ENCODE measurements around the gene VPS29. TPM values are rescaled to one million over a fixed set of nuclear protein-coding genes. Genes with fewer than 3 reads are reported as not detected.

VPS29 gene
- polyA plus RNA-seq, 1 donor from 2014 or later = 222 TPM

DNA sequence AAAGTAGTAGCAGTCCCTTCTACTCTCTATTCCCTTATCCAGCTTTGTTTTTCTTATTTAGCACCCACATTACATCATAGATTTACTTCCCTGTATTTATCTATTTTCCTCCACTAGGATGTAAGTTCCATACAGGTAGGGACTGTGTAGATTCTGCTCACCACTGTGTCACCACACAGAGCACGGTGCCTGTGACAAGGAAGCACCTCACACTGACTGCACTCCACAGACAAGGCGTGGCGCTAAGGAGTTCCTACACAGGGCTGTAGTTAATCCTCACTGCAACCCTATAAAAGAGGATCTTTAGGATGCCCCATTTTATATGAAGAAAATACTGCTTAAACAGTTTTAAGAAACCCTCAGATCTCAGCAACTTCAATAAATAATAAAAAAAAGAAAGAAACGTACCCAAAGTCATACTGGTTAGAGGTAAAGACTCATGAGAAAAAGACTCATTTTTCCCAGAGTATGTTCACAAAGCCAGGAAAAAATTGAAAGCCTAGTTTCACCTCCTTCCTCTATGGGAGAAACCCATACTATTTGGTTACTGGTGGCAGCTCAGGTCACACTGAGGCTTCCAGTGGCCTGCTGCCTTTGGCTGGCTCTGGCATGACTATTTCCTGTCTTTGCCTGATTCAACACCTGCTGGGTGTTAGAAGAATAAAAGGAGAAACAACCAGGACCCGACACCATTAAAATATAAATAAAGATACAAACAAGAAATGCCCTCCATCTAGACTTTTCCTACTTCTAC is 37.1 kb upstream of the VPS29 start:
- Histone ChIP-seq H3K9me3 (ENCODE audit: low read length) (no peaks in the 10 kb centered on the region), H2AFZ (ENCODE audit: low read depth, low read length) (no peak overlapping the region), H3K36me3 (ENCODE audit: insufficient read depth, low read length) (no peaks in the 10 kb centered on the region), H3K27ac (ENCODE audit: low read length) (no peak overlapping the region), H3K79me2 (replicated peaks; ENCODE audit: insufficient read depth, low read length) (no peaks in the 10 kb centered on the region), H3K27me3 (ENCODE audit: insufficient read depth, low read depth, low read length) (no peaks in the 10 kb centered on the region), H4K20me1 (ENCODE audit: insufficient read depth) (no peaks in the 10 kb centered on the region), H3F3A (ENCODE audit: insufficient read depth, low read length, poor library complexity, severe bottlenecking) (no peaks in the 10 kb centered on the region), H3K9ac (ENCODE audit: low read length) (no peak overlapping the region), H3K4me2 (ENCODE audit: low read length) (no peak overlapping the region), H3K4me3 (ENCODE audit: low read length) (no peak overlapping the region), H3K9me2 (ENCODE audit: insufficient read depth, low read length) (no peaks in the 10 kb centered on the region)
- no peak for TF ChIP-seq TAF1 (IDR thresholded peaks at IDR 0.05; ENCODE audit: low read depth)
- TF ChIP-seq POLR2AphosphoS5 (IDR thresholded peaks at IDR 0.05) = no peak
- TF ChIP-seq EP300 (conservative IDR thresholded peaks at IDR 0.05; ENCODE audit: poor library complexity, severe bottlenecking) = no peak
- TF ChIP-seq RAD21 (conservative IDR thresholded peaks at IDR 0.05) = no peak
- no peak for TF ChIP-seq EZH2 (IDR thresholded peaks at IDR 0.05; ENCODE audit: borderline replicate concordance, insufficient read depth, low read length, poor library complexity, severe bottlenecking)
- TF ChIP-seq, protein P1, sequence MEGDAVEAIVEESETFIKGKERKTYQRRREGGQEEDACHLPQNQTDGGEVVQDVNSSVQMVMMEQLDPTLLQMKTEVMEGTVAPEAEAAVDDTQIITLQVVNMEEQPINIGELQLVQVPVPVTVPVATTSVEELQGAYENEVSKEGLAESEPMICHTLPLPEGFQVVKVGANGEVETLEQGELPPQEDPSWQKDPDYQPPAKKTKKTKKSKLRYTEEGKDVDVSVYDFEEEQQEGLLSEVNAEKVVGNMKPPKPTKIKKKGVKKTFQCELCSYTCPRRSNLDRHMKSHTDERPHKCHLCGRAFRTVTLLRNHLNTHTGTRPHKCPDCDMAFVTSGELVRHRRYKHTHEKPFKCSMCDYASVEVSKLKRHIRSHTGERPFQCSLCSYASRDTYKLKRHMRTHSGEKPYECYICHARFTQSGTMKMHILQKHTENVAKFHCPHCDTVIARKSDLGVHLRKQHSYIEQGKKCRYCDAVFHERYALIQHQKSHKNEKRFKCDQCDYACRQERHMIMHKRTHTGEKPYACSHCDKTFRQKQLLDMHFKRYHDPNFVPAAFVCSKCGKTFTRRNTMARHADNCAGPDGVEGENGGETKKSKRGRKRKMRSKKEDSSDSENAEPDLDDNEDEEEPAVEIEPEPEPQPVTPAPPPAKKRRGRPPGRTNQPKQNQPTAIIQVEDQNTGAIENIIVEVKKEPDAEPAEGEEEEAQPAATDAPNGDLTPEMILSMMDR (IDR thresholded peaks at IDR 0.05; ENCODE audit: poor library complexity, severe bottlenecking) = no peak
- TF ChIP-seq, protein P2, sequence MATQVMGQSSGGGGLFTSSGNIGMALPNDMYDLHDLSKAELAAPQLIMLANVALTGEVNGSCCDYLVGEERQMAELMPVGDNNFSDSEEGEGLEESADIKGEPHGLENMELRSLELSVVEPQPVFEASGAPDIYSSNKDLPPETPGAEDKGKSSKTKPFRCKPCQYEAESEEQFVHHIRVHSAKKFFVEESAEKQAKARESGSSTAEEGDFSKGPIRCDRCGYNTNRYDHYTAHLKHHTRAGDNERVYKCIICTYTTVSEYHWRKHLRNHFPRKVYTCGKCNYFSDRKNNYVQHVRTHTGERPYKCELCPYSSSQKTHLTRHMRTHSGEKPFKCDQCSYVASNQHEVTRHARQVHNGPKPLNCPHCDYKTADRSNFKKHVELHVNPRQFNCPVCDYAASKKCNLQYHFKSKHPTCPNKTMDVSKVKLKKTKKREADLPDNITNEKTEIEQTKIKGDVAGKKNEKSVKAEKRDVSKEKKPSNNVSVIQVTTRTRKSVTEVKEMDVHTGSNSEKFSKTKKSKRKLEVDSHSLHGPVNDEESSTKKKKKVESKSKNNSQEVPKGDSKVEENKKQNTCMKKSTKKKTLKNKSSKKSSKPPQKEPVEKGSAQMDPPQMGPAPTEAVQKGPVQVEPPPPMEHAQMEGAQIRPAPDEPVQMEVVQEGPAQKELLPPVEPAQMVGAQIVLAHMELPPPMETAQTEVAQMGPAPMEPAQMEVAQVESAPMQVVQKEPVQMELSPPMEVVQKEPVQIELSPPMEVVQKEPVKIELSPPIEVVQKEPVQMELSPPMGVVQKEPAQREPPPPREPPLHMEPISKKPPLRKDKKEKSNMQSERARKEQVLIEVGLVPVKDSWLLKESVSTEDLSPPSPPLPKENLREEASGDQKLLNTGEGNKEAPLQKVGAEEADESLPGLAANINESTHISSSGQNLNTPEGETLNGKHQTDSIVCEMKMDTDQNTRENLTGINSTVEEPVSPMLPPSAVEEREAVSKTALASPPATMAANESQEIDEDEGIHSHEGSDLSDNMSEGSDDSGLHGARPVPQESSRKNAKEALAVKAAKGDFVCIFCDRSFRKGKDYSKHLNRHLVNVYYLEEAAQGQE (IDR thresholded peaks at IDR 0.05; ENCODE audit: borderline replicate concordance) = no peak

DNA sequence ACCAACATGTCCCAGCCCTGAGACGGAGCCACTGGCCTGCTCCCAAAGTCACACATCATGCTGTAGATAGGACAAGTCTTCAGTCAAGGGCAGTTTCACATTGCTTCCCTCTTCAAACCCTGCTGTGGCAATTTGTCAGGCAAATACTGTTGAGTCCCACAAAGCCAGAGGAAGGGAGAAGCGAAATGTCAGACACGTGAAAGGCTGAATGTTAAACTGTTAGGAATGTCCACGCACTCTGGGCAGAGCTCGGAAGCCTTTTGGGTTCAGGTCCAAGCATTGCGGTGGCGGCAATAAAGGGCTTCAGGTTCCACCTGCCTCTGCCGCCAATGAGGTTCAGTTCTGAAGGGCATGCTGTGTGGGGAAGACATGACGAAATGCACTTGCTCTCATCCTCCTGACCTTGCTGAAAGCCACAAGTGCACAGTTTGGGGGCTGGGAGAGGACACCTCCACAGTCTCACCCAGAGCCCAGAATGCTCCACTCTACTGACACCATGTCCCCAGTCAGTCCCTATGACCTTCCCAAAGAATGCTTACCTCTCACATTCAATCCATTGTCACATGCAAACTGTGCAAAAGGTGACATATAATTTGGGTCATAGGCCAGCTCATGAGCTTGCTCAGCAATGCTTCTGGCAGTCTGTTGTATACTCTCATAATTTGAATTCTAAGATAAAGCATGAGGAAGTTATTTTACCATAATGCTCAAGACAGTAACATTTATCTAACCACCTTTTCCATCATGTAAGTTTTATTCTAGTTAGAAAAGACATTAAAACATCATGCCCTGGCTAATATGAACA is 35.9 kb upstream of the VPS29 start:
- no peaks in the 10 kb centered on the region for H3K36me3 ChIP-seq (ENCODE audit: insufficient read depth, low read length)
- no peak for TF ChIP-seq EP300 (conservative IDR thresholded peaks at IDR 0.05; ENCODE audit: poor library complexity, severe bottlenecking)
- TF ChIP-seq, protein P1 (IDR thresholded peaks at IDR 0.05; ENCODE audit: poor library complexity, severe bottlenecking) = no peak
- no peak for TF ChIP-seq SMC3 (conservative IDR thresholded peaks at IDR 0.05; ENCODE audit: poor library complexity)
- no peak for TF ChIP-seq POLR2AphosphoS5 (IDR thresholded peaks at IDR 0.05)
- TF ChIP-seq MXI1 (conservative IDR thresholded peaks at IDR 0.05; ENCODE audit: poor library complexity, severe bottlenecking) = no peak
- no peak for TF ChIP-seq EZH2 (IDR thresholded peaks at IDR 0.05; ENCODE audit: borderline replicate concordance, insufficient read depth, low read length, poor library complexity, severe bottlenecking)
- no peak for TF ChIP-seq RAD21 (conservative IDR thresholded peaks at IDR 0.05)
- TF ChIP-seq TAF1 (IDR thresholded peaks at IDR 0.05; ENCODE audit: low read depth) = no peak
- TF ChIP-seq, protein P2 (IDR thresholded peaks at IDR 0.05; ENCODE audit: borderline replicate concordance) = no peak

More for the DNA sequence above, 35.9 kb upstream of the VPS29 start:
- H3K4me2 ChIP-seq (ENCODE audit: low read length) = no peak overlapping the region
- H2AFZ ChIP-seq (ENCODE audit: low read depth, low read length) = no peak overlapping the region
- H3K4me3 ChIP-seq (ENCODE audit: low read length) = no peak overlapping the region
- no peak overlapping the region for H3K9ac ChIP-seq (ENCODE audit: low read length)
- no peaks in the 10 kb centered on the region for H3K9me2 ChIP-seq (ENCODE audit: insufficient read depth, low read length)
- no peaks in the 10 kb centered on the region for H3K27me3 ChIP-seq (ENCODE audit: insufficient read depth, low read depth, low read length)
- H4K20me1 ChIP-seq (ENCODE audit: insufficient read depth) = no peaks in the 10 kb centered on the region
- H3K9me3 ChIP-seq (ENCODE audit: low read length) = no peaks in the 10 kb centered on the region
- no peaks in the 10 kb centered on the region for H3F3A ChIP-seq (ENCODE audit: insufficient read depth, low read length, poor library complexity, severe bottlenecking)
- H3K79me2 ChIP-seq (replicated peaks; ENCODE audit: insufficient read depth, low read length) = no peaks in the 10 kb centered on the region
- no peak overlapping the region for H3K27ac ChIP-seq (ENCODE audit: low read length)
